ENCODE measurements around the gene VPS33B. TPM values are rescaled to one million over a fixed set of nuclear protein-coding genes. Genes with fewer than 3 reads are reported as not detected.

The VPS33B gene
- total and polyA plus RNA-seq, 2 of the 8 experiments (the other 6 are each of a cell fraction or from before 2014, with no cell fraction given) = 11.8 to 17.3 TPM

- WGBS, 2 experiments (ENCODE audit: extremely low coverage in 1 of 2, insufficient coverage in 1 of 2, insufficient read length in 1 of 2, insufficient replicate concordance in 2 of 2, low coverage in 1 of 2, low lambda C conversion rate in 2 of 2, missing lambda C conversion rate in 1 of 2) = 93% methylated on average over 7 of the region's 7 CpGs; no CpG with 5 or more reads in 1 of the 2 experiments
- TF ChIP-seq SP2 (IDR thresholded peaks at IDR 0.05; ENCODE audit: low read length) = no peak
- no peak for TF ChIP-seq RXRA (IDR thresholded peaks at IDR 0.05; ENCODE audit: insufficient read depth, low read depth, low read length)
- no peak for TF ChIP-seq MAX (IDR thresholded peaks at IDR 0.05)
- no peak for TF ChIP-seq SIRT6 (IDR thresholded peaks at IDR 0.05; ENCODE audit: low read length)
- no peak for TF ChIP-seq KDM4A (IDR thresholded peaks at IDR 0.05; ENCODE audit: low read depth, low read length, severe bottlenecking)
- no peak for TF ChIP-seq POLR2AphosphoS5 (IDR thresholded peaks at IDR 0.05; ENCODE audit: low read depth, low read length)
- TF ChIP-seq POU5F1 (IDR thresholded peaks at IDR 0.05; ENCODE audit: low read depth, low read length) = no peak
- no peak for TF ChIP-seq E2F6 (IDR thresholded peaks at IDR 0.05)
- no peak for TF ChIP-seq CTBP2 (IDR thresholded peaks at IDR 0.05; ENCODE audit: borderline replicate concordance, insufficient read depth, insufficient read length, low read length)
- no peak for TF ChIP-seq NRF1 (IDR thresholded peaks at IDR 0.05; ENCODE audit: low read depth, low read length)
- TF ChIP-seq MAFK (IDR thresholded peaks at IDR 0.05; ENCODE audit: low read depth, low read length) = no peak
Measured at GRCh38 chr15:90989040-90989768, 33.2 kb downstream of the VPS33B start.

More at GRCh38 chr15:90989040-90989768, 33.2 kb downstream of the VPS33B start:
- no peak for DNase-seq (ENCODE audit: low read depth in 1 of 2, low spot score in 2 of 2)
- Histone ChIP-seq H3K23ac (ENCODE audit: insufficient read length) (no peak overlapping the region), H3K23me2 (ENCODE audit: low read depth, low read length) (peaks cover 1% of the 10 kb centered on the region; the same call in 1 of the 2 replicates), H3K79me2 (ENCODE audit: control insufficient read depth in 1 of 2, insufficient read depth in 2 of 2, low read length in 2 of 2) (peaks cover 38 to 96% of the 10 kb centered on the region in 2 experiments), H3K18ac (ENCODE audit: extremely low read depth, low read length) (no peak overlapping the region), H3K9me3 (ENCODE audit: insufficient read depth in 2 of 2, low read depth in 1 of 2, low read length in 1 of 2) (no peaks in the 10 kb centered on the region), H3K9ac (replicated peaks in 1 of 4; ENCODE audit: extremely low read depth in 1 of 4, low read depth in 3 of 4, low read length in 3 of 4) (no peak overlapping the region), H3K4me2 (ENCODE audit: insufficient read depth in 1 of 2, low read depth in 2 of 2, low read length in 2 of 2) (no peak overlapping the region), H2BK20ac (ENCODE audit: low read length) (no peak overlapping the region), H4K20me1 (replicated peaks in 1 of 2; ENCODE audit: control insufficient read depth in 1 of 2, insufficient read depth in 2 of 2, low read length in 2 of 2) (peaks cover 13 to 15% of the 10 kb centered on the region in 2 experiments), H3K4me3 (ENCODE audit: extremely low read depth in 1 of 4, insufficient read depth in 2 of 4, low read depth in 3 of 4, low read length in 4 of 4) (no peak overlapping the region), H3K4me1 (replicated peaks in 1 of 4; ENCODE audit: control insufficient read depth in 3 of 4, insufficient read depth in 4 of 4, low read length in 3 of 4) (peaks cover 0 to 3% (median 1%) of the 10 kb centered on the region in 4 experiments; a peak in 1 of 7 replicates), H4K5ac (ENCODE audit: insufficient read length, low read depth, low read length) (no peak overlapping the region), H3K27ac (ENCODE audit: low read depth, low read length) (no peak overlapping the region), H3K36me3 (ENCODE audit: control insufficient read depth in 2 of 4, insufficient read depth in 4 of 4, low read length in 3 of 4) (peaks cover 0 to 3% (median 3%) of the 10 kb centered on the region in 4 experiments; a peak in 4 of 8 replicates), H2BK15ac (ENCODE audit: low read length) (no peak overlapping the region), H3K27me3 (replicated peaks in 1 of 4; ENCODE audit: control insufficient read depth in 3 of 4, extremely low read depth in 1 of 4, insufficient read depth in 3 of 4, low read length in 3 of 4) (no peaks in the 10 kb centered on the region), H4K8ac (ENCODE audit: extremely low read depth, insufficient read depth, low read length) (no peak overlapping the region), H2AFZ (ENCODE audit: low read length) (no peak overlapping the region), H3K4ac (replicated peaks; ENCODE audit: insufficient read length, low read depth, low read length) (no peak overlapping the region), H4K91ac (replicated peaks; ENCODE audit: insufficient read length, low read length) (no peak overlapping the region), H3K79me1 (ENCODE audit: low read depth, low read length) (peaks cover 6% of the 10 kb centered on the region), H3K14ac (ENCODE audit: insufficient read length) (no peak overlapping the region), H2BK12ac (ENCODE audit: low read depth, low read length) (no peak overlapping the region), H2AK5ac (ENCODE audit: low read depth, low read length) (no peak overlapping the region), H2BK5ac (ENCODE audit: low read depth, low read length) (no peak overlapping the region), H2BK120ac (replicated peaks; ENCODE audit: low read depth, low read length) (no peak overlapping the region), H3K56ac (replicated peaks; ENCODE audit: insufficient read length, low read depth, low read length) (no peak overlapping the region)
- POLR2A ChIA-PET (ENCODE audit: partially characterized antibody) = interaction anchor here (3.5 kb wide), 1 partner anchor 31 kb away, joined by 10 read pairs; no protein-coding TSS in a partner anchor
- CTCF ChIA-PET (ENCODE audit: partially characterized antibody) = interaction anchor here (0.7 to 2.0 kb wide), 4 partner anchors 19 to 66 kb away, joined by 3 to 6 read pairs (median 4); partner anchors contain the start of gene UNC45A
- no peak for FAIRE-seq

Measured in H1 (cell line).